ENCODE measurements around the gene NME5. TPM values are rescaled to one million over a fixed set of nuclear protein-coding genes. Genes with fewer than 3 reads are reported as not detected.
A peak's percentile ranks its signal among the peaks of the same experiment; 100 is the strongest.
"Not testable (repeated sequence)": the region's sequence is repeated elsewhere in the genome, so short reads cannot be mapped to it uniquely, and the experiment has no call there.

NME5 gene
- total and polyA plus RNA-seq, 9 donors: 3.6 to 16.2 (median 6.2) TPM

DNA sequence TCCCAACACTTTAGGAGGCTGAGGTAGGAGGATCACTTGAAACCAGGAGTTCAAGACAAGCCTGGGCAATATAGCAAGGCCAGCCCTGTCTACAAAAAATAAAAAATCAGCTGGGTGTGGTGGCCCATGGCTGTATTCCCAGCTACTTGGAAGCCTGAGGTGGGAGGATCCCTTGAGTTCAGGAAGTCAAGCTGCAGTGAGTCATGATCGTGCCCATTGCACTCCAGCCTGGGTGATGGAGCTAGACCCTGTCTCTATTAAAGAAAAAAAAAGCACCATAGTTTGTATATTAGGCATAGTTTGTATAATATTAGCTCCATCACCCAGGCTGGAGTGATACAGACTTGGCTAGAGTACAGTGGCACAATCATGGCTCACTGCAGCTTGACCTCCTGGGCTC is 9.6 kb upstream of the NME5 start:
- Histone ChIP-seq H3K9me3 (no peaks in the 10 kb centered on the region), H3K4me1 (ENCODE audit: insufficient read depth) (no peaks in the 10 kb centered on the region), H3K4me3 (no peak overlapping the region), H3K27ac (no peak overlapping the region), H3K36me3 (no peaks in the 10 kb centered on the region), H3K27me3 (no peaks in the 10 kb centered on the region)
- TF ChIP-seq, protein P1, sequence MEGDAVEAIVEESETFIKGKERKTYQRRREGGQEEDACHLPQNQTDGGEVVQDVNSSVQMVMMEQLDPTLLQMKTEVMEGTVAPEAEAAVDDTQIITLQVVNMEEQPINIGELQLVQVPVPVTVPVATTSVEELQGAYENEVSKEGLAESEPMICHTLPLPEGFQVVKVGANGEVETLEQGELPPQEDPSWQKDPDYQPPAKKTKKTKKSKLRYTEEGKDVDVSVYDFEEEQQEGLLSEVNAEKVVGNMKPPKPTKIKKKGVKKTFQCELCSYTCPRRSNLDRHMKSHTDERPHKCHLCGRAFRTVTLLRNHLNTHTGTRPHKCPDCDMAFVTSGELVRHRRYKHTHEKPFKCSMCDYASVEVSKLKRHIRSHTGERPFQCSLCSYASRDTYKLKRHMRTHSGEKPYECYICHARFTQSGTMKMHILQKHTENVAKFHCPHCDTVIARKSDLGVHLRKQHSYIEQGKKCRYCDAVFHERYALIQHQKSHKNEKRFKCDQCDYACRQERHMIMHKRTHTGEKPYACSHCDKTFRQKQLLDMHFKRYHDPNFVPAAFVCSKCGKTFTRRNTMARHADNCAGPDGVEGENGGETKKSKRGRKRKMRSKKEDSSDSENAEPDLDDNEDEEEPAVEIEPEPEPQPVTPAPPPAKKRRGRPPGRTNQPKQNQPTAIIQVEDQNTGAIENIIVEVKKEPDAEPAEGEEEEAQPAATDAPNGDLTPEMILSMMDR (IDR thresholded peaks at IDR 0.05): no peak
- no peak for TF ChIP-seq POLR2A (IDR thresholded peaks at IDR 0.05)
- TF ChIP-seq EP300 (IDR thresholded peaks at IDR 0.05): no peak
- 11 to 17% (median 16%) methylated on average over 1 of the region's 1 CpG for WGBS, 3 donors
- peak in 2 of 5 donors; percentile 11 to 26 for DNase-seq
- intact Hi-C loops (cut with DNase I): no loop called here

DNA sequence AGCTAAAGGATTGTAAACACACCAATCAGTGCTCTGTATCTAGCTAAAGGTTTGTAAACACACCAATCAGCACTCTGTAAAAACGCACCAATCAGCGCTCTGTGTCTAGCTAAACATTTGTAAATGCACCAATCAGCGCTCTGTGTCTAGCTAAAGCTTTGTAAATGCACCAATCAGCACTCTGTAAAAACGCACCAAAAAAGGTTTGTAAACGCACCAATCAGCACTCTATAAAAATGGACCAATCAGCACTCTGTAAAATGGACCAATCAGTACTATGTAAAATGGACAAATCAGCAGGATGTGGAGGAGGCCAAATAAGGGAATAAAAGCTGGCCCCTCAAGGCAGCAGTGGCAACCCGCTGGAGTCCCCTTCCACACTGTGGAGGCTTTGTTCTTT is 4.3 kb upstream of the NME5 start:
- H3K36me3 ChIP-seq; DNase-seq; H3K27ac ChIP-seq; H3K9me3 ChIP-seq; H3K4me3 ChIP-seq; H3K27me3 ChIP-seq; intact Hi-C loops (cut with DNase I); H3K4me1 ChIP-seq (ENCODE audit: insufficient read depth): not testable (repeated sequence)
- WGBS, 3 donors: 84 to 93% (median 88%) methylated on average over 6 of the region's 6 CpGs

DNA sequence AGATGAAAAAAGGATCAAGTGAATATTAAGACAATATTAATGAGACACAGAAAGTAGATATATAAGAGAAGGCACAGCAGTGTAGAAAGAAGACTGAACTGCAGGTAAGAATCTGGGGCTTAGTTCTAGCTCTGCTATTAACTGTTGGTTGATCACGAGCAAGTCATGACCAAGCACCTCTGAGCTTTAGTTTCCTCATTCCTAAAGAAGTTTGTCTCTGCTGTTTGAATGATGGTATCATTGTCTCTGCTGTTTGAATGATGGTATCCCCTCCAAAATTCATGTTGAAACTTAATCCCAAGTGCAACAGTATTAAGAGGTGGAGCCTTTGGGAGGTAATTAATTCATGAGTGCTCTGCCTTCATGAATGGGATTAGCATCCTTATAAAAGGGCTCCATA is 2.5 kb upstream of the NME5 start:
- intact Hi-C loops (cut with DNase I): no loop called here

DNA sequence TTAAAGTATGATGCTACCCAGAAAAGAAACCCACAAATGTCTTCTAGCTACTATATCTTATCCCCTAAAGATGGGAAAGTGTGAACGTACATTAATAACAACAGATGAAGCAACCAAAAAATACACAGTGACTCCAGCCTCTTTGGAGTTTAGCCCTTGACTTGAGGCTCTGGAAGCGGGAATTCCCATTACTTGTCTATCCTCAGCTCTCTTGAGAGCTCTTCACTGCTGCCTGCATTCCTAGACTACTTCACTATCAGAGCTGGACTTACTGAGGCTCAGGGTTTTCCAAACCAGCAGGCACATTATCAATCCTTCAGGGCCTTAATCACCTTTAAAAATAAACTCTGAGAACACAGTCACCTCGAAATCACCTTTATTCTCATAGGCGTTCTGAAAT is 1.0 kb upstream of the NME5 start:
- WGBS, 3 donors: 59 to 63% (median 61%) methylated on average over 4 of the region's 4 CpGs

More for the DNA sequence above, 2.5 kb upstream of the NME5 start:
- TF ChIP-seq, protein P1 (IDR thresholded peaks at IDR 0.05): no peak
- TF ChIP-seq EP300 (IDR thresholded peaks at IDR 0.05) (no peak), POLR2A (IDR thresholded peaks at IDR 0.05) (no peak)
- Histone ChIP-seq H3K36me3 (no peaks in the 10 kb centered on the region), H3K27me3 (no peaks in the 10 kb centered on the region), H3K4me1 (ENCODE audit: insufficient read depth) (no peaks in the 10 kb centered on the region), H3K9me3 (no peaks in the 10 kb centered on the region), H3K4me3 (no peak overlapping the region), H3K27ac (no peak overlapping the region)
- 65 to 75% (median 71%) methylated on average over 1 of the region's 1 CpG for WGBS, 3 donors
- DNase-seq: no peak

DNA sequence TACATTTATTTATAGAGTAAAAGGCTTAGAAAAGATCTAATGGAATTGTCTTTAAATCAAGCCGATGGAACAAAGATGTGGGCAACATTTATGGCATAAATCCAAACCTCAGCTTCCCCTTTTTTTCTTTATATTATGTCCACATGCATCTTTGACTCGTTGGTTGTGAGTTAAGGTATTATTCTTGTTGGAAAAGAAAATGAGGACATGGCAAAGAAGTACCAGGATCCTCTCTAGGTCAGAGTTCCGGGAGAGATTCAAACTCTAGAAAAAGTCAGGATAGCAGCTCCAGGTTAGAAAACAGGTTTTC is 508 bp upstream of the NME5 start:
- DNase-seq: no peak
- 56 to 68% (median 60%) methylated on average over 3 of the region's 3 CpGs for WGBS, 3 donors
- Histone ChIP-seq H3K27ac (no peak overlapping the region), H3K9me3 (no peaks in the 10 kb centered on the region), H3K4me1 (ENCODE audit: insufficient read depth) (no peaks in the 10 kb centered on the region), H3K36me3 (no peaks in the 10 kb centered on the region), H3K27me3 (no peaks in the 10 kb centered on the region), H3K4me3 (no peak overlapping the region)
- intact Hi-C loops (cut with DNase I): loop anchor here in 2 of 4 donors (5.0 to 10.0 kb wide), 2 partner anchors 362 to 365 kb away; no protein-coding TSS in a partner anchor
- TF ChIP-seq POLR2A (IDR thresholded peaks at IDR 0.05): no peak
- TF ChIP-seq, protein P1 (IDR thresholded peaks at IDR 0.05): no peak
- no peak for TF ChIP-seq EP300 (IDR thresholded peaks at IDR 0.05)

More for the DNA sequence above, 1.0 kb upstream of the NME5 start:
- Histone ChIP-seq H3K36me3 (no peaks in the 10 kb centered on the region), H3K4me1 (ENCODE audit: insufficient read depth) (no peaks in the 10 kb centered on the region), H3K27ac (no peak overlapping the region), H3K4me3 (no peak overlapping the region), H3K27me3 (no peaks in the 10 kb centered on the region), H3K9me3 (no peaks in the 10 kb centered on the region)
- intact Hi-C loops (cut with DNase I): no loop called here
- TF ChIP-seq, protein P1 (IDR thresholded peaks at IDR 0.05): no peak
- TF ChIP-seq POLR2A (IDR thresholded peaks at IDR 0.05): no peak
- no peak for TF ChIP-seq EP300 (IDR thresholded peaks at IDR 0.05)
- DNase-seq: no peak
